ENCODE data around the gene ASAP2.

Gene ASAP2

DNA sequence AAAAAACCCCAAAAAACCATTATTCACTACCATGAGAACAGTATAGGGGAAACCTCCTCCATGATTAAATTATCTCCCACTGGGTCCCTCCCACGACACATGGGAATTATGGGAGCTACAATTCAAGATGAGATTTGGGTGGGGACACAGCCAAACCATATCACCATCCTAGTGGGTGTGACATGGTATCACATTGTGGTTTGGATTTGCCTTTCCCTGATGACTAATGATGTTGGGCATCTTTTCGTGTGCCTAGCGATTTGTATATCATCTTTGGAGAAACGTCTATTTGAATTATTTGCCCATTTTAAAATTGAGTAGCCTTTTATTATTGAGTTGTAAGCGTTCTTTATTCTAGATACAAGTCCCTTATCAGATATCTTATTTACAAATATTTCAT, 8.7 kb upstream of the ASAP2 start:
- no peak for DNase-seq (ENCODE audit: low spot score)
- TF ChIP-seq, protein P1, sequence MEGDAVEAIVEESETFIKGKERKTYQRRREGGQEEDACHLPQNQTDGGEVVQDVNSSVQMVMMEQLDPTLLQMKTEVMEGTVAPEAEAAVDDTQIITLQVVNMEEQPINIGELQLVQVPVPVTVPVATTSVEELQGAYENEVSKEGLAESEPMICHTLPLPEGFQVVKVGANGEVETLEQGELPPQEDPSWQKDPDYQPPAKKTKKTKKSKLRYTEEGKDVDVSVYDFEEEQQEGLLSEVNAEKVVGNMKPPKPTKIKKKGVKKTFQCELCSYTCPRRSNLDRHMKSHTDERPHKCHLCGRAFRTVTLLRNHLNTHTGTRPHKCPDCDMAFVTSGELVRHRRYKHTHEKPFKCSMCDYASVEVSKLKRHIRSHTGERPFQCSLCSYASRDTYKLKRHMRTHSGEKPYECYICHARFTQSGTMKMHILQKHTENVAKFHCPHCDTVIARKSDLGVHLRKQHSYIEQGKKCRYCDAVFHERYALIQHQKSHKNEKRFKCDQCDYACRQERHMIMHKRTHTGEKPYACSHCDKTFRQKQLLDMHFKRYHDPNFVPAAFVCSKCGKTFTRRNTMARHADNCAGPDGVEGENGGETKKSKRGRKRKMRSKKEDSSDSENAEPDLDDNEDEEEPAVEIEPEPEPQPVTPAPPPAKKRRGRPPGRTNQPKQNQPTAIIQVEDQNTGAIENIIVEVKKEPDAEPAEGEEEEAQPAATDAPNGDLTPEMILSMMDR (IDR thresholded peaks at IDR 0.05) = no peak
- no peak overlapping the region for H3K27ac ChIP-seq
- no peak overlapping the region for H3K4me3 ChIP-seq

DNA sequence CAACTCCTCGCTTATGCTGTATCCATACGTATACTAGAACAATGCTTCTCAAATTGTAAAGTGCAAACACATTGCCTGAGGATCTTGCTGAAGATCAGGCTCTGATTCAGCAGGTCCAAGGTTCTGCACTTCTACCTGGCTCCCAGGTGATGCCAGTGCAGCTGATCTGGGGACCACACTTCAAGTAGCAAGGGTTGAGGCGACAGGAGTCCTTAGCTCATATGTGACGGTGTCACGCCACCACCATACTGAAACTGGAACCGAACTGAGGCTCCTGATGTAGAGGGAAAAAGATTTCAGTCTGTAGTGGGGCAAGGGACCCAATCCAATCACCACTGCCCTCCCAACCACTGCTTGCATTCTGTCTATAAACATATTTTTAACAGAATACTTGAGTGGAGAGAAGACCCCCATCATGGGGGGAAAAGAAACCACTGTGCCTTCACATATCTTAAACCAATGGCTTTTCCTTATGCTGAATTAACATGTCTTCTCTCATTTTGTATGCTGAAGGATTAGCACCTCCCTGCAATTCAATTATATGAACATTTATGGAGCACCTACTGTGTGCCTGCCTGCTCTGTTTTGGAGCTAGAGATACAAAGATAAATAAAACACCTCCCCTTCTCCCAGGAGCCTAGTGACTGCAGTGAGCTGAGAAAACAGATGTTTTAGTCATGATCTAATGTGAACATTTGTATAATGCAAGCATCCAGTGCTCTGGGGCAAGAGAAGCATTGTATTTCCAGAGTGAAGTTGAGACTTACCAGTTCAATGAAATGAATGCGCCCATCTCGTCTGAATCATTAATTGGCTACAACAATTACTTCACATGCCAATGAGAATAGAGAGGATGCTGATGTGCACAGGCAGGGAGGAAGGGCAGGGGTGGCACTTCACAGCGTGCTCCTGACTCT, 6.6 kb upstream of the ASAP2 start:
- DNase-seq (ENCODE audit: low spot score) = peak; percentile 17
- no peak overlapping the region for H3K4me3 ChIP-seq
- H3K27ac ChIP-seq = no peak overlapping the region
- TF ChIP-seq, protein P1 (IDR thresholded peaks at IDR 0.05) = no peak

DNA sequence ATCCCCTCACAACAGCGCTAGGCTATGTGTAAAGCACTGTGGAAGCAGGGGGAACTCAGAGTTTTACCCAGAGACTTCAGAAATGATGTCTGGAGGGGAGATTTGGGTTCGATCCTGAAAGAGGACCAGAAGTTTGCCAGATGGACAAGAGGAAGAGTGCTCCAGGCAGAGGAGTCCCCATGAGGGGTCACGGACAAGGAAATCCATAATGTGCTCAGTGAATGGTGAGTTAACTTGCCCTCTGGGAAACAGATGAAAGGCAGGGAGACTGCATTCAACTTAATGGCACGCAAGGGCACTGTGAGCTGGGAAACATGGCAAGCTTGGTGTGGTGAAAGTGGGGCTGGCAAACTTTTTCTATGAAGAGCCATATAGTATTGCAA, 6.0 kb upstream of the ASAP2 start:
- peak overlapping the region in 1 of 2 donors; percentile 1 for H3K27ac ChIP-seq
- H3K4me3 ChIP-seq = no peak overlapping the region
- TF ChIP-seq, protein P1 (IDR thresholded peaks at IDR 0.05) = no peak
- DNase-seq (ENCODE audit: low spot score) = no peak

DNA sequence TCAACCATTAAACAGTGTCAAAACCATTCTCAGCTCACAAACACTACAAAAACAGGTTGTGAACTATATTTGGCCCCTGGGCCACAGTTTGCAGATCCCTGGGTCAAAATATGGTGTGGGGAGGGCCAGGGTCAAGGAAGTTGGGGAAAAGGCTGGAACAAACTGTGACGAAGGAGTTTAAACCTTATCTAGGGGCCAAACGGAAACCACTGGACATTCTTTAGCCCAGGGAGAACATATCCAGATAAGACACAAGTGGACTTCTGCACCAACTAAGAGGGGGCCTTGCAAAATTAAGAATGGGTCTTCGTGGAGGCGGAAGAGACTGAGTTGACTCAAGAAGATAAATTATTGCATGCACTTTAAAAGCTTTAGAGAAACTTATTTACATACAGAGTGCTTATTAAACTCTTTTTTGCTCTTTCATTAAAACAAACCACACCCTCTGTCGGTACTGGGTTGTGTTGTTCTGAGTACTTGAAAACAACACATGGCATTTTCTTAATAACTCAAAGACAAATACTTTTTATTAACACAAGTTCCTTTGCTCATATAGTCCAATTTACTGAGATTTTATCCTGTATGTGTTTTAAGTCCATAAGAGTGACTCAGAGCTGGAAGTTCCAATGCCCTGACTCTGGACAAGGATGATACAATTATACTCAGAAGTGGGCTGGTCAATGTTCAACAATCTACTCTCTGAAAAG, 5.3 kb upstream of the ASAP2 start:
- DNase-seq (ENCODE audit: low spot score) = peak; percentile 31
- TF ChIP-seq, protein P1 (IDR thresholded peaks at IDR 0.05) = no peak
- peak overlapping the region in 1 of 2 donors; percentile 1 for H3K27ac ChIP-seq
- no peak overlapping the region for H3K4me3 ChIP-seq

DNA sequence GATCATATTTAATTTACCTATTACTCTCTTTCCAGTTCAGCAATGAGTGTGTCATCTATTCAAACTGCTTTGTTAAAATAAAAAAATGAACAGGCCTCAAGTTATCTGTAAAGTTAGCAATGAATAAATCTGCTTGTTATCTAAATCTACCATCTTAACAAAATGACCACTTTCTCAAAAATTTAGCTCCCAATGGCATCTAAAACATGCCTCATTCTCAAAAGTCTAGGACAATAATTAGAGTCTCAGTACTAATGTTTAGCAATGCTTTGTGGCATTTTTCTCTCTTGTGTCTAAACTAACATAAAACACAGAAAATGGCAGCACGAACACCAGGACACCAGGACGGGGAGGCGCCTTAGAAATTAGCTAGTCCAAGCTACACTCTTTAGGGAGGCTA, 3.6 kb upstream of the ASAP2 start:
- H3K4me3 ChIP-seq = no peak overlapping the region
- no peak overlapping the region for H3K27ac ChIP-seq
- no peak for DNase-seq (ENCODE audit: low spot score)
- TF ChIP-seq, protein P1 (IDR thresholded peaks at IDR 0.05) = no peak

DNA sequence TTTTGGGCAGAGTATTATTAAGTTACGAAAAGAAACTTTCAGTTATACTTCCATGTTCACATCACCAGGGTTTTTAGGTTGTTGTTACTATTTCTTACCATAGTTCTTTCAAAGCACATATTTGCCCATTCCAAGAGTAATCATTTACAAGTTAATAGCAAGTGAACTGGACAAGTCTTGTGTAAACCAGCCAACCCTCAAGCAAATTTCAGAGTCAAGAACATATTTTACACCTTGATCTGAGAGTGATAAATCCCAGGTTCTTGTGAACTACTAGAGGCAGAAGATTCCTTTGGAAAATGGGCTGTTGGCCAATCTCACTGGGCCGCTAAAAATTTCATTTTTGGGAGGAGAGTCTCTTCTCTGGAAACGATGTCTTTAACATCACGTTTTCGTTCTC, 2.7 kb upstream of the ASAP2 start:
- no peak overlapping the region for H3K4me3 ChIP-seq
- DNase-seq (ENCODE audit: low spot score) = no peak
- no peak overlapping the region for H3K27ac ChIP-seq
- TF ChIP-seq, protein P1 (IDR thresholded peaks at IDR 0.05) = no peak

Data from coronary artery (tissue), 2 donors.